Mesodermal cell (in vitro differentiated cells): Measurements from ENCODE around the gene CLIC5.
A peak's percentile ranks its signal among the peaks of the same experiment; 100 is the strongest.

ENCODE experiments used
- H3K27ac ChIP-seq: 2 replicates; pipeline ENCODE4 v1.7.0; 2013; ENCODE audit warnings: mild to moderate bottlenecking, low read depth, low read length, moderate library complexity; ENCODE audit not compliant: severe bottlenecking
- H3K36me3 ChIP-seq: 2 replicates; pipeline ENCODE4 v1.7.1; 2013; ENCODE audit warnings: mild to moderate bottlenecking, low read length, moderate library complexity; ENCODE audit not compliant: control insufficient read depth, insufficient read depth
- H3K4me1 ChIP-seq: one replicate; pipeline ENCODE4 v1.7.1; 2013; ENCODE audit warnings: mild to moderate bottlenecking, low read length; ENCODE audit not compliant: insufficient read depth, control insufficient read depth, poor library complexity, severe bottlenecking
- H3K4me3 ChIP-seq: 2 replicates; pipeline ENCODE4 v1.7.0; 2013; ENCODE audit warnings: low read length, control low read depth, mild to moderate bottlenecking; ENCODE audit not compliant: insufficient read depth, poor library complexity, severe bottlenecking; ENCODE audit errors: extremely low read depth
- H3K9me3 ChIP-seq: 2 replicates; pipeline ENCODE4 v1.7.1; 2013; ENCODE audit warnings: mild to moderate bottlenecking, low read length, moderate library complexity; ENCODE audit not compliant: control insufficient read depth
- WGBS, 2 experiments: methylation state at CpG; one replicate each; pipeline ENCODE4 v1.1.5; 2013; ENCODE audit warnings: missing lambda C conversion rate in 2 of 2; ENCODE audit not compliant: insufficient coverage in 2 of 2; 5-methylcytosine and 5-hydroxymethylcytosine counted together

CLIC5 gene

DNA sequence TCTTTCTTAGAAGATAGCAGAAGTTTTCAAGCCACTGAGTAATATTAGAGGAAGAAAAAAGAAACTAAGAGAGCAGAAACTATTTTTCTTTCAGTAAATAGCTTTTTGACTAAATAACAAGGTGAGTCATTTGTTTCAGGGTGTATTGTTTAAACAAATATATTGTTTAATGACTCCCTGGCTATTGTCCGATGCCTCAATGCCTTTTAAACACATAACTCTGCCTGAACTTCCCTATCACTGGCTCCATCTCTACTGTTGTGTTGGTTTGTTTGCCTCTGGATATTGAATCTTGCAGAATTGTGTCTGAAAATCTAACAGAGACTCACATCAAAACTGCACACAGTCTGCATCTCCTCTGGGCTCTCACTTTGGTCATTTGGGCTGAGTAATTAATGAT lies 19.6 kb upstream of the CLIC5 start:
- Histone ChIP-seq H3K4me1 (no peaks in the 10 kb centered on the region), H3K4me3 (no peak overlapping the region), H3K9me3 (no peaks in the 10 kb centered on the region), H3K27ac (no peak overlapping the region), H3K36me3 (no peaks in the 10 kb centered on the region)
- WGBS, 2 experiments, result no CpG with 5 or more reads among the region's 1 CpG

DNA sequence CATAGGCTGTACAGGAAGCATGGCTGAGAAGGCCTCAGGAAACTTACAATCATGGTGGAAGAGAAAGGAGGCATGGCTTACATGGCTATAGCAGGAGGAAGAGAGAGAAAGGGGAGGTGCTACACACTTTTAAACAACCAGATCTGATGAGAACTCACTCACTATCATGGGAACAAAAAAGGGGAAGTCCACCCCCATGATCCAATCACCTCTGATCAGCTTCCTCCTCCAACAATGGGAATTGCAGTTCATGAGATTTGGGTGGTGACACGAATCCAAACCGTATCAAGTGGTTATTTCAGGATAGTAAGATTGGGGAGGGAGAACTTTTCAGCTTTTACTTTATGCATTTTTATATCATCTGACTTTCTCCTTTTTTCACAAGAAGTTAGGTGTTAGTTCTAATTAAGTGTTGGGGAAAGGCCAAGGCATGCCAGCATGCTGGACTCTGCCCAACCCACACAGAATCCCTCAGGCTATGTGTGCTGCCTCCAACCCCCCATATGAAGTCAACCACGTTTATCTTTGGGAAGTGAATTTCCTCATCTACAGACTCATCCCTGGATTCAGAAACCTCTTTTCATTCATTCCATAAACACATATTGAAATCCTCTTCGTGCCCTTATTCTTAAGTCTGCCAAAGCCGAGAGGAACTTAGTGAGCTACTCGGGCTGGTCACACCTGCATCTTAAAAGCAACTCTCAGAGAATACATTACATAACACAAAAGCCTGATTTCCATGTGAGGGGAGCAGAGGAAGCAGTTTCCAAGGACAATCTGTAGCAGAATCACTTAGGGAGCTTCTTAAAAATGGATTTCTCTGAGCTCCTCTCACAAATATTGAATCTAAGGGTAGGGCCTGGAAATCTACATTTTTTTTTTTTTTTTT lies 16.7 kb upstream of the CLIC5 start:
- Histone ChIP-seq H3K27ac (no peak overlapping the region), H3K36me3 (no peaks in the 10 kb centered on the region), H3K4me3 (no peak overlapping the region), H3K9me3 (no peaks in the 10 kb centered on the region), H3K4me1 (no peaks in the 10 kb centered on the region)
- 18 to 55% methylated on average over 1 to 3 of the region's 6 CpGs for WGBS, 2 experiments

DNA sequence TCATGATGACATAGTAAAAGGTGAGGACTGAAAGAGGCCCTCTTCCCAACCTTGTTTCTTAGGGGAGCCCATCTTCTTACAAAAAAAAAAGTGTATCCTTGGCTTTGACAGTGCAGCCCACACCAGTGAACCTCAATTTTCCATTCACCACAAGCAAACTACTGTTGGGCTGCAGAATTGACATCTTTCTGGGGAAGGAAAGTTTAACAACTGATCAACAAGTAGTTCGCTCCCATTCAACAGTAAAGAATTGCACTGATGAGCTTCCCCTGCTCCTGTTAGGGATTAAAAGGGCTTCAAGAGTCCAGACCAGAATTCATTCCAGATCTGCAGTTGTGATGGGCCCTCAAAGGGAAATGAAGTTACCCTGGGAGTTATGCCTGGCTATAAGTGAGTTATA lies 13.9 kb upstream of the CLIC5 start:
- Histone ChIP-seq H3K4me1 (no peaks in the 10 kb centered on the region), H3K36me3 (no peaks in the 10 kb centered on the region), H3K9me3 (no peaks in the 10 kb centered on the region), H3K27ac (no peak overlapping the region), H3K4me3 (no peak overlapping the region)
- WGBS, 2 experiments, result 86% methylated on average over 1 of the region's 1 CpG; no CpG with 5 or more reads in 1 of the 2 experiments

DNA sequence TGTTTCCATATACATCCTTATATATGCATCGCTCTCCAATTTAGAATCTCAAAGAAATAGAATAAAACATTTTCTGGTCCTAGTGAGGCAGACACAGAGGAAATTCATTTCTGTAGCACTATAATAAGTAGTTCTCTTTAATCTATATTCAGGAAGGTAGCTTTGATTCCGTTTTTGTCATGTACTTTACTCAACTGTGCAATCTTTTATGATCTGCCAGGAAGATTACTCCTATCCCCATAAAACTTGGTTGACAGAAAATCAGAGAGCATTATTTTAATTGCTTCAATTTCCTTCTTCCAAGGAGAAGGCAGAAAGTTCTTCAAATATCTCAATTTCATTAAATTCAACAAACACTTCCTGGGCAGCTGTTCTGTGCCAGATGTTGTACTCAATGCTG lies 10.6 kb upstream of the CLIC5 start:
- Histone ChIP-seq H3K4me1 (no peaks in the 10 kb centered on the region), H3K4me3 (no peak overlapping the region), H3K27ac (no peak overlapping the region), H3K36me3 (no peaks in the 10 kb centered on the region), H3K9me3 (no peaks in the 10 kb centered on the region)
- no CpG with 5 or more reads among the region's 2 CpGs for WGBS, 2 experiments

DNA sequence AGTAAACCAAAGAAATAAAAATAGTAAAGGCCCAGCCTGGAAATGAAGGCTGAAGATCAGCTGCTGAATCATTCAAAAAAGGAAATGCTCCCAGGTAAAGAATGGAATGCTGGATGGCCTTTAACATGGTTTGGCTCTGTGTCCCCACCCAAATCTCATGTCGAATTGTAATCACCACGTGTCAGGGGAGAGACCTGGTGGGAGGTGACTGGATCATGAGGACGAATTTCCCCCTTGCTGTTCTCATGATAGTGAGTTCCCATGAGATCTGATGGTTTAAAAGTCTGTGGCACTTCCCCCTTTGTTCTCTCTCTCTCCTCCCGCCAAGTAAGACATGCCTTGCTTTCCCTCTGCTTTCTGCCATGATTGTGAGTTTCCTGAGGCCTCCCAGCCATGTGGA lies 9.9 kb upstream of the CLIC5 start:
- 93 to 100% methylated on average over 3 of the region's 4 CpGs for WGBS, 2 experiments
- Histone ChIP-seq H3K4me3 (no peak overlapping the region), H3K9me3 (no peaks in the 10 kb centered on the region), H3K4me1 (no peaks in the 10 kb centered on the region), H3K27ac (no peak overlapping the region), H3K36me3 (no peaks in the 10 kb centered on the region)

DNA sequence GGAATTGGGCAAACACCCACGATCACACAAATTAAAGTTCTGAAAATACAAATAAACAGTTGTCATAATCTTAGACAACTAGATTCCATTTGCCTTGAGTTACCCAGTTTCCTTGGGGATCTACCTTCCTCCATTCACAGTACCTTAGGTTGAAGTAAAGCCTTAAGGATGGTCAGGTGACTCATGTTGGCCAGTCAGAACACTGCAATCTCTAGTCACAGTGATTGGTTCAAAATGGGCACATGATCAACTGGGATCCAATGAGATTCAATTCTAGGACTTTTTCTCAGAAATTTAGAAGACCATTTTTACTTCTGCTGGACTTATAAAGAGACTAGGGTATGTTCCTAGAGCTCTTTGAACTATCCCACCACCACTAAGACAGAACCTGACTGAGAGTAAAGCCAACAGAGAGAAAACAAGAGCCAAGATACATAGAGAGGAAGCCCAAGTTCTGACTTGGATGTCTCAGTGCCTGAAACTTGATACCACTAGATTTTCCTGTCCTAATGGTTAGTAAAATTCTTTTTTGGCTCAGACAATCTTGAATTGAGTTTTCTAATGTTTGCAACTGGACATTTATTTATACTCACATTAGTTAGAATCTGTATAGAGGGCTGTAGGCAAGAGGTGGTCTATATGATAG lies 8.6 kb upstream of the CLIC5 start:
- Histone ChIP-seq H3K9me3 (no peaks in the 10 kb centered on the region), H3K4me3 (no peak overlapping the region), H3K4me1 (no peaks in the 10 kb centered on the region), H3K27ac (no peak overlapping the region), H3K36me3 (no peaks in the 10 kb centered on the region)
- no CpG with 5 or more reads among the region's 1 CpG for WGBS, 2 experiments

DNA sequence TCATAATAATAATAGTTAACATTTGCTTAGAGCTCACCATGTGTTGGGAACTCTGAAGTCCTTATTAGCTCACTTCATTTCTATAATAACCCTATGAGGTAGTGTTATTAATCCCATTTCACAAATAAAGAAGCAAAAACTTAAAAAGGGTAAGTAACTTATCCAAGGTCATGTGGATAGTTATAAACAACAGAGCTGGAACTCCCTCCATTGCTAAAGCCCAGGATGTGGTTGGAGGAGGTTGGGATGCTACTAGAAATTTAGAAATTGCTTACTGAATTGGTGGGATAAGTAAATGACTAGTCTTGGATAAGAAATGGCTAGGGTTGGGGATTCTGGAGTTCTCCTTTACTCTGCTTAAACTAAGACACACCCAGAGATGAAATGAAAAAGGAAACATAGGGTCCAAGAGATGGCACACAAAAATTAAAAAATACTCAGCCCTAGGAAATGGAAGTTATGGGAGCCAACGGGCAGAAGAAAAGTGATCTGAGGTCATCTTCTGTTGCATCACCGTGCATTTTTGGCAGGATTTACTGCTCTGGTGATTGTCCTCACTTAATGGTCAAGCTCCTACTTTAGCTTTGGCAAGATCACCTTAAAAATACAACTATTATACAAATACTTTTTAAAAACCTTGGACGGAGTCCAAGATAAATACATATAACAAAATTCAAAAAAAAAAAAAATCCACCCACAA lies 7.7 kb upstream of the CLIC5 start:
- no peaks in the 10 kb centered on the region for H3K36me3 ChIP-seq
- no peak overlapping the region for H3K27ac ChIP-seq
- 87 to 89% methylated on average over 3 of the region's 3 CpGs for WGBS, 2 experiments
- H3K9me3 ChIP-seq, result no peaks in the 10 kb centered on the region
- no peak overlapping the region for H3K4me3 ChIP-seq
- H3K4me1 ChIP-seq, result no peaks in the 10 kb centered on the region

DNA sequence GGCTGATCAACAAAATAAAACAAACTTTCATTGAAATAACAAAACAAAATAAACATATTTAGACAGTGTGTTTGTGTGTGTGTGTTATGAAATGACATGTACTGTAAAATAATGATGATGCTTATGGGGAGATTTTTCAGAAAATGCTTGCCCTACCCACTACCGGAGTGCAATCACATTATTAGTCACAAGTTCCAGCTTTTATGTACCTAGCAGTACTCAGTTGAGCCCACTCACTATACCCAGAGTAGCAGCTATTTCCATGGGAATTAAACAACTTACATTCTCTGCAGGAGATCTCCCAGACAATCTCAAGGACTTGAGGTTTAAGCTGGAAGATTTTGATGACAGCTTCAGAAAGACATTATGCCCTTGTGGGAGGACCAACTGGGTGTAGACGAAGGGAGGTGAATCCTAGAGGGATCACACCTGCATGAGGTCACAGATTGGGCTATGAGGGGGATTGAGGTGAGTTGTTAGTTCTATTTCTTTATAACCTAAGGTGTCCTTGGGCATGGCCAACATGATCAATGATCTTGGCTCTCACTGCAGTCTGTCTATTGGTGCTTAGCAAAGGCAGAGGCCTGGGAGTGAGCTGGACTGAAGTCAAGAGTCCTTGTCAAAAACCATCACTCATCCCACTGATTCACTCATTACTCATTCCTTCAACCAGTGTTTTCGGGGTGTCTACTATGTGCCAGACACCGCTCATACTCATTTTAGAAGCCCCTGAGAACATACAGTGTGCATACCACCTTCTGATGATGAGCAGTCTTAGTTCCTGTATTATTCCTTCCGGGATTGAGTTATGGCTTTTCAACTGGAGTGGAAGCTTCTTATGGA lies 6.7 kb upstream of the CLIC5 start:
- Histone ChIP-seq H3K27ac (no peak overlapping the region), H3K4me1 (no peaks in the 10 kb centered on the region), H3K4me3 (no peak overlapping the region), H3K36me3 (no peaks in the 10 kb centered on the region), H3K9me3 (no peaks in the 10 kb centered on the region)
- WGBS, 2 experiments, result 90 to 97% methylated on average over 2 to 3 of the region's 5 CpGs

DNA sequence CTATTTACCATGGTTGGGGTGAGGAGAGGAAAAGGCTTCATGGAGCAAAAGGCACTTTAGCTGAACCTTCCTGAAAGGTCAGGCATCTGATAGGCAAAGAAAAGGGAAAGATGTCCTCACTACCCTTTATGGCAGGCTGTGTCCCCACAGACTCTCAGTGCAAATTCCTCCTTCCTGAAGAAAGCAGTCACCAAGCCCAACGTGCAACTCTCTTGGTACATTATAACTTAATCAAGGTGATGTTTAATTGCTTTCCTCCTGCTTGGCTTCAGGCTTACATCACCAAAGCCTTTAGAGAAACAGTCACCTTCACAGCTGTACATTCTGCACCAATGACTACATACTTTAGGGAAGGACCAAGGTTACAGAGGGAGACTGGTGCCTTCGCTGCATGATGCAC lies 2.1 kb upstream of the CLIC5 start:
- Histone ChIP-seq H3K36me3 (no peaks in the 10 kb centered on the region), H3K4me1 (peaks cover 9% of the 10 kb centered on the region), H3K27ac (no peak overlapping the region), H3K4me3 (no peak overlapping the region), H3K9me3 (peaks cover 6% of the 10 kb centered on the region)
- 100% methylated on average over 1 of the region's 2 CpGs; no CpG with 5 or more reads in 1 of the 2 experiments for WGBS, 2 experiments

DNA sequence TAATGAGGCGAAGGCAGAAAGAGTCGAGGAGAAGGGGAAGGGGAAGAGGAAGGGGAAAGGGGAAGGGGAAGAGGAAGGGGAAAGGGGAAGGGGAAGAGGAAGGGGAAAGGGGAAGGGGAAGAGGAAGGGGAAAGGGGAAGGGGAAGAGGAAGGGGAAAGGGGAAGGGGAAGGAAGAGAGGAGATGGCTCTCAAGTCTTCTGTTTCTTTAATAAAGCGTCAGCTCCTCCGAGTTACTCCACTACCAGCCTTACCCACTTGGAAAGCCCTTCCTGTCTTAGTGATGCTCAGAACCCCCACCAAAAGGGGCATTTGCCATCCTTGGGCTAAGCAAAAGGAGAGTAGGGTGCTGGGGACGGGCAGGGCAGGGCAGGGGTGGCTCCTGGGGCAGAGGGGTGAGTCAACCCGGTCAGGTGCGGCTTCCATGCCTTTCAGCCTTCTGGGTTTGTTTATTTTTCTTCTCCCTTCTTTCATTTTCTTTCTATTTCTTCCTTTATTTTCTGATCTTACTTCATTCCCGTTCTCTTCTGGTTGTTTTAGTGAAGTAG lies 476 bp upstream of the CLIC5 start:
- H3K4me3 ChIP-seq, result peak overlapping the region; percentile 34
- peaks cover 6% of the 10 kb centered on the region for H3K9me3 ChIP-seq
- H3K36me3 ChIP-seq, result no peaks in the 10 kb centered on the region
- no peak overlapping the region for H3K27ac ChIP-seq
- WGBS, 2 experiments, result 34% methylated on average over 3 of the region's 8 CpGs; no CpG with 5 or more reads in 1 of the 2 experiments
- H3K4me1 ChIP-seq, result peaks cover 19% of the 10 kb centered on the region
